NT2/D1 (cell line): ENCODE results near the gene PZP.

ENCODE experiments used
- DNase-seq: peaks from one replicate; pipeline ENCODE4 v3.0.0-alpha.2; 2011; ENCODE audit warnings: low read depth, low spot score
- H3K27me3 ChIP-seq: 2 replicates; pipeline ENCODE4 v1.6.0; 2011; ENCODE audit warnings: mild to moderate bottlenecking; ENCODE audit not compliant: insufficient read length, insufficient read depth
- H3K36me3 ChIP-seq: 2 replicates; pipeline ENCODE4 v1.6.1; 2011; ENCODE audit warnings: mild to moderate bottlenecking, low read length, mixed read lengths; ENCODE audit not compliant: insufficient read depth, insufficient read length
- H3K4me1 ChIP-seq: 2 replicates; pipeline ENCODE4 v1.5.1; 2011; ENCODE audit not compliant: insufficient read depth, insufficient read length
- H3K4me3 ChIP-seq: 2 replicates; pipeline ENCODE4 v1.5.1; 2011; ENCODE audit warnings: low read depth; ENCODE audit not compliant: insufficient read length
- H3K9ac ChIP-seq: 2 replicates; pipeline ENCODE4 v1.6.0; 2011; ENCODE audit warnings: low read depth; ENCODE audit not compliant: insufficient read length
- H3K9me3 ChIP-seq: 2 replicates; pipeline ENCODE4 v1.5.1; 2011; ENCODE audit warnings: mild to moderate bottlenecking, low read length; ENCODE audit not compliant: insufficient read depth
- SUZ12 ChIP-seq: IDR thresholded peaks from 2 replicates; pipeline ENCODE4 v1.6.1; 2011; ENCODE audit not compliant: insufficient read length, insufficient read depth; ENCODE audit errors: extremely low read depth
- YY1 ChIP-seq: IDR thresholded peaks from 2 replicates; pipeline ENCODE4 v1.6.1; 2011; ENCODE audit not compliant: insufficient read length, insufficient read depth
- ZNF274 ChIP-seq: IDR thresholded peaks from 2 replicates; pipeline ENCODE4 v1.6.1; 2011; ENCODE audit warnings: mild to moderate bottlenecking, low read depth, low read length

PZP gene

DNA sequence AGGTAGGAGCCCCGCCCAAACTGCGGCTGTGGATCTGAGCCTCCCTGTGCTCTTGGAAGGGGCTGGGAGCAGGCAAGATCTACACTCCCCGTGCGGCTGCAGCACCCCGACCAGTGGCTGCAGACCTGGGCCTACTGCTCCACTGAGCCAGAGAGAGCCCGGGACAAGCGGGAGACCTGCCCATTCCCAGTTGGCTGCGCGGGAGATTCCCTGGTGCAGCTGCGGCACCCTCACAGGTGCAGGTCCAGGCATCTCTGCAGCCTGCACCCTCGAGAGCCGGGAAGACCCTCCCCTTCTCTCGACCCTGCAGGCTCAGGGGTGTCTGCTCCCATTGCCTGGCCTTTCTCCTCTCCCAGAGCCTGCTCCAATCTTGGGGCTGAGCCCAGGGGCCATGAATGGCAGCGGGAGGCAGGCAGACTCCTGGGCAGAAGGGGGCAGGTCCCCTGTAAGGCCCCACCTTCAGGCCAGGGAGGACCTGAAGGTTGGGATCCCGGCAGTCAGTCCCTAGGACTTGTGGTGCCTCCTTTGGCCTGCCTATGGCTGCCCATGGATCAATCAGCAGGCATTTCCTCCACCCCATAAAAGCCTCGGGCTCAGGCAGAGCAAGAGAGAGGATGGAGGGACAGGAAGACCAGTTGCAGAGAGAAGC is 83.7 kb downstream of the PZP start:
- H3K27me3 ChIP-seq = no peaks in the 10 kb centered on the region
- H3K4me1 ChIP-seq = no peaks in the 10 kb centered on the region
- no peak for TF ChIP-seq YY1
- TF ChIP-seq ZNF274 = no peak
- TF ChIP-seq SUZ12 = no peak
- H3K36me3 ChIP-seq = no peaks in the 10 kb centered on the region
- peaks cover 6% of the 10 kb centered on the region; the same call in 1 of the 2 replicates for H3K9me3 ChIP-seq
- no peak overlapping the region for H3K9ac ChIP-seq
- no peak for DNase-seq
- H3K4me3 ChIP-seq = no peak overlapping the region

DNA sequence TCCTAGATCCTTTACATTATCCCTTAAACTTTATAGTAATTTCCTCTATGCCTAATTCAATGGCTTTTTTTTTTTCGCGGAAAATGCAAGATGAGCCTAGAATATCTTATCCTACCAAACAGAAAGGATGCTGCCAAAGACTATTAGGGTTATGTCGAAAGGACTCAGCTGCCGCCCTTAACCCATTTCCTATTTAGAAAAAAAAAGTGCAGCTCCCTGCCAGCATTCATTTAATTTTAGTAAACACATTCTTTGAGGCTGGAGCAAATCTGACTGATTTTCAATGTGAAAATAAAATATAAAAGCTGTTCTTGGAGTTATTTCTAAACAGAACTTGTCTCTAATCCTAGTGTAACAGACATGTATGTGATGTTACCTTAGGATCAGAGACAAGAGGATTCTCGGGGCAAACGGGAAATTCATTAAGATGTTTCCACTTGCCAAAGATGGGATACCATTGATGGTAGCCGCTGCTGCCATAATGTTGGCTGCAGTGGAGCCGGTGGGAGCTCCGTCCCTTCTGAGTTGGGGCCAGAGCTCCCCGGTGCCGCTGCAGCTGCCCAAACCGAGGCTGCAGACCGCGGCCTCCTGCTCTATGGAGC is 84.3 kb downstream of the PZP start:
- no peak for DNase-seq
- Histone ChIP-seq H3K36me3 (no peaks in the 10 kb centered on the region), H3K27me3 (no peaks in the 10 kb centered on the region), H3K9me3 (peaks cover 6% of the 10 kb centered on the region; the same call in 1 of the 2 replicates), H3K9ac (no peak overlapping the region), H3K4me3 (no peak overlapping the region), H3K4me1 (no peaks in the 10 kb centered on the region)
- no peak for TF ChIP-seq YY1
- no peak for TF ChIP-seq ZNF274
- TF ChIP-seq SUZ12 = no peak

DNA sequence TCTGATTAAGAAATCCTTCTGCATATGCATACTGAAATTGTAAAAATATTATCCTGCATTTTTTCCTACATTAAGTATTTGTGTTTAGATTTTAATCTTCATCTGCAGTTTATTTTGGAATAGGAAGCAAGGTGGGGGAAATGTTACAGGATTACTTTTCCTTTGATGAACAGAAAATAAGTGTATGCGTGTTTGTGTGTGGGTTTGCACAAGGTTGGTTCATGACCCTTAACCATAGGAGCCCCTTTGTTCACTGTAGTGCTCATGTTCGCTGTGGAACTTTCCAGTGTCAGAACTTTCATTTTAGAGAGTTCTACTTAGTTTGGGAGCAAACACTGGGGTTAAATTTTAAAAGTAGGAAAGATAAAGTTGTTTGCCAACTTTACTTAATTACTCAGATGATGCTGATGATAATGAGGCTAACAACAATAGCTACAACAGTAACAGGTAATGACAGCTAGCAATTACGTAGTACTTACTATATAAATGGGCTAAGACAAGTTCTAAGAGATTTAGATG is 86.0 kb downstream of the PZP start:
- no peak for DNase-seq
- H3K36me3 ChIP-seq = no peaks in the 10 kb centered on the region
- H3K27me3 ChIP-seq = no peaks in the 10 kb centered on the region
- H3K9me3 ChIP-seq = no peaks in the 10 kb centered on the region; the same call in 1 of the 2 replicates
- no peaks in the 10 kb centered on the region for H3K4me1 ChIP-seq
- no peak for TF ChIP-seq ZNF274
- TF ChIP-seq YY1 = no peak
- TF ChIP-seq SUZ12 = no peak
- no peak overlapping the region for H3K9ac ChIP-seq
- no peak overlapping the region for H3K4me3 ChIP-seq

DNA sequence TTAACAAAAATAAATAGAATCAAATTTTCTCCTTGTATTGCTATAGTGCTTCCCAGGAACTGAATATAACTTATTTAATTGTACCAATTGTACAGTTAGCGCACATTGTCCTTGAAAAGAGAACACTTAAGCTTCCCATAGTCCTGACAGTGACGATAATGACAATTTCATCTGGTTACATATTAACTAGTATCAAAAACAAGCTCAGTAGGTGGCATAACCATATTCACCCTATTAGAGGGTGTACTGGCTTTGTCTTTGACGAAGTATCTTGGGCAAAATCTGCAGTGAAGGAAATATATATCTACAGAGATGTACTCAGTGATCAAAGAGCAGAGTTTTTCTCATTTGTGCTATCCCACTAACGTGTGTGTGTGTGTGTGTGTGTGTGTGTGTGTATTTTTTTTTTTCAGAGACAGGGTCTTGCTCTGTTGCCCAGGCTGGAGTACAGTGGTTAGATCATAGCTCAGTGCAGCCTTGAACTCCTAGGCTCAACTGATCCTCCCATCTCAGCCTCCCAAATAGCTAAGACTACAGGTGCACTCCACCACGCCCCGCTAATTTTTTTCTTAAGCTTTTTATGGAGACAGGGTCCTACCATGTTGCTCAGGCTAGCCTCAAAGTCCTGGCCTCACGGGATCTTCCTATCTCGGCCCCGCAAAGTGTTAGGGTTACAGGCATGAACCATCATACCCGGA is 87.6 kb downstream of the PZP start:
- no peak overlapping the region for H3K9ac ChIP-seq
- DNase-seq = no peak
- no peaks in the 10 kb centered on the region for H3K4me1 ChIP-seq
- no peaks in the 10 kb centered on the region; the same call in 1 of the 2 replicates for H3K9me3 ChIP-seq
- TF ChIP-seq SUZ12 (no peak), YY1 (no peak), ZNF274 (no peak)
- H3K27me3 ChIP-seq = no peaks in the 10 kb centered on the region
- H3K4me3 ChIP-seq = no peak overlapping the region
- H3K36me3 ChIP-seq = no peaks in the 10 kb centered on the region

DNA sequence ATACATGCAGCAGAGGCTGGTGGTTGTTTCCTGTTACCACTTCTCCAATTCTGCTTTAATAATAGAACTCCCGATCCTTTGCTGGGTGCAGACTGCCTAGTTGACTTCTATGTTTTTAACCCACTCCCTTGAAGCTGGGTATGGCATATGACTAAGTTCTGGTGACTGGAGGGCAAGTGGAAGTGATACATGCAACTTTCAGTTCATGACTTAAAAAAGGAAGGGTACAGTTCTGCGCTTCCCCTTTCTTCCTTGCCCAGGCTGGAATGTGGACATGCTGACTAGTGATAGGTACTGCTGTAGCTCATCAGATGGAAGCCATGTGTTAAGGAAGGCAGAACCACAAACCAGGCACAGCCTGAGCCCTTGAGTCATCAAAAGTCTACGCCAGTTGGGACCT is 90.0 kb downstream of the PZP start:
- H3K27me3 ChIP-seq = no peaks in the 10 kb centered on the region
- no peak overlapping the region for H3K4me3 ChIP-seq
- H3K9ac ChIP-seq = no peak overlapping the region
- TF ChIP-seq YY1 (no peak), SUZ12 (no peak)
- H3K36me3 ChIP-seq = no peaks in the 10 kb centered on the region
- H3K9me3 ChIP-seq = no peaks in the 10 kb centered on the region
- H3K4me1 ChIP-seq = no peaks in the 10 kb centered on the region
- DNase-seq = no peak

DNA sequence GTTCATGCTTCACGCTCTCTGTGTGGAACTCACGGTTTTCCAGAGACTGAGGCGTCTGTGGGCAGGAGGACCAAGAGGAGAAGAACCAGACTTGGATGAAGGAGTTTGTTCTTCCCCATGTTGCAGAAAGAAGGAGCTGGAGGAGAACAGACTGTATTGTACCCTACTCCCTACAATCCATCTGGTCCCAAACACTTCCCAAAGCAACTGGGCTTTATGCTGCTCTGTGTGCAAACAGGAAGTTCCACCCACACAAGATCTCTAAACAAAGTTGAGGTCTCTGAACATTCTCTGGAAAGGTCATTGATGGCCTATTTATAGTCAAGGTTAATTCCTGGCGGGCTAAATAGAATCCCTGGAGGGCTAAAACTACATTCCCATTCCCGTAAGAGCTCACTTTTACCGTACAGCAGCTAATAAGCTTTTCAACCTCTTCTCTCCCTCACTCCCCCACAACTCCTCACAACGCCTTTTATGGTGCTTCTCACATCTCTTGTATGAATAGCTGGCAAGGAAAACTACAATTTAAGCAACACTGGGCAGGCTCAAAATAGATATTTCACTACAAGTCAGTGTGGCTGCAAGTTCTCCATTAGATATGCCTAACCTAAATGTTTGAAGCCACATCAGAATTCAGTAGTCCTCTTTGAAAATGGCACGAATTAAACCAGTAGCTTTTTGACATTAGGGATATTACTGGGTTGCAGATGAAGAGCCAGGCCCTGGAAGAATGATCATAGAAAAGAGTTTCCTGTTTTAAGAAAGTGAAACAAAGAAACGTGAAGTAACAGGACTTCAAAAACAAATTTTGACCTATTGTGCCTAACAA is 92.2 kb downstream of the PZP start, which contains the start of gene A2M:
Gene A2M, minus strand, starts transcription at position 189 of the 829 bp plus-strand sequence. Its CDS starts 70 bp downstream, at position 119.
- H3K36me3 ChIP-seq = no peaks in the 10 kb centered on the region
- TF ChIP-seq YY1 = no peak
- no peaks in the 10 kb centered on the region for H3K4me1 ChIP-seq
- no peaks in the 10 kb centered on the region for H3K9me3 ChIP-seq
- no peaks in the 10 kb centered on the region for H3K27me3 ChIP-seq
- no peak within 1 kb of the TSS for H3K9ac ChIP-seq
- no peak for DNase-seq
- no peak within 1 kb of the TSS for H3K4me3 ChIP-seq
